HepG2 (cell line): ENCODE results near the gene SIT1. TPM values are rescaled to one million over a fixed set of nuclear protein-coding genes. Genes with fewer than 3 reads are reported as not detected.

Experiments used
- ATAC-seq: fragments of 200-7000 bp; cut with Tn5 transposase; 3 replicates; pipeline ENCODE4 v1.9.1; 2020; ENCODE audit warnings: mild to moderate bottlenecking, moderate library complexity
- BruUV-seq: library from RNA; stranded (reverse); fragments of 400-500 nt; replicated peaks from 2 replicates; lab custom pipeline; 2021; lab: Mats Ljungman, UMichigan
- CTCF ChIA-PET: fragments of 300-600 bp; formaldehyde crosslinking; extraction: SDS; loops from one replicate; lab custom pipeline; 2021; ENCODE audit warnings: low total read pairs, inconsistent platforms, low intra/inter-chr PET ratio; lab: Yijun Ruan, JAX
- POLR2A ChIA-PET: fragments of 350-600 bp; sonication (Branson Sonifier 250); formaldehyde crosslinking; loops from one replicate; lab custom pipeline; 2020; ENCODE audit warnings: antibody characterized with exemption, inconsistent platforms; lab: Yijun Ruan, JAX
- DNase-seq: peaks from one replicate; pipeline ENCODE4 v3.0.0-alpha.2; 2015; ENCODE audit warnings: low spot score
- FAIRE-seq: peaks from 3 replicates; lab custom pipeline; 2011; peaks lifted over from hg19 to GRCh38; lab: Jason Lieb, UNC
- H2AFZ ChIP-seq: one replicate; pipeline ENCODE4 v1.6.1; 2011; ENCODE audit warnings: low read length, inconsistent platforms
- H3K27ac ChIP-seq: fragments of 300-600 bp; 3 replicates; pipeline ENCODE4 v1.8.0; 2011; ENCODE audit warnings: mixed run types, mild to moderate bottlenecking, mixed read lengths, low read length, inconsistent platforms; ENCODE audit not compliant: insufficient read depth; ENCODE audit errors: extremely low read length
- H3K27me3 ChIP-seq, 2 experiments: fragments of 200-600 bp in 1 of 2; 2 replicates in 1 of 2; 3 replicates in 1 of 2; pipeline versions ENCODE4 v1.6.0 to v1.8.0; 2011; ENCODE audit warnings: low read length in 2 of 2, mild to moderate bottlenecking in 2 of 2, moderate library complexity in 2 of 2, inconsistent platforms in 1 of 2; ENCODE audit not compliant: insufficient read depth in 2 of 2, control insufficient read depth in 1 of 2
- H3K36me3 ChIP-seq, 2 experiments: fragments of 200-600 bp in 1 of 2; replicated peaks in 1 of 2; 2 replicates in 1 of 2; 3 replicates in 1 of 2; pipeline versions ENCODE4 v1.5.1 to v1.8.0; 2011; ENCODE audit warnings: low read length in 2 of 2, inconsistent platforms in 1 of 2; ENCODE audit not compliant: insufficient read depth in 2 of 2, control insufficient read depth in 1 of 2
- H3K4me1 ChIP-seq: 2 replicates; pipeline ENCODE4 v1.5.1; 2012; ENCODE audit warnings: low read length, inconsistent platforms; ENCODE audit not compliant: insufficient read depth
- H3K4me2 ChIP-seq: 2 replicates; pipeline ENCODE4 v1.6.0; 2011; ENCODE audit warnings: low read depth, low read length, inconsistent platforms
- H3K4me3 ChIP-seq, 3 experiments: fragments of 200-600 bp in 1 of 3; sonication (generic), shearing (Covaris generic) in 1 of 3; replicated peaks in 1 of 3; 2 replicates each; pipeline ENCODE4 v1.5.1; 2011 to 2016; ENCODE audit warnings: low read length in 3 of 3, inconsistent platforms in 2 of 3, low read depth in 2 of 3, mild to moderate bottlenecking in 2 of 3, control low read depth in 1 of 3, mixed read lengths in 1 of 3; ENCODE audit not compliant: insufficient read depth in 1 of 3
- H3K79me2 ChIP-seq: one replicate; pipeline ENCODE4 v1.6.1; 2011; ENCODE audit warnings: low read length, inconsistent platforms; ENCODE audit not compliant: insufficient read depth
- H3K9ac ChIP-seq: 2 replicates; pipeline ENCODE4 v1.6.0; 2011; ENCODE audit warnings: mild to moderate bottlenecking, low read depth, low read length, inconsistent platforms; ENCODE audit not compliant: insufficient read depth
- H3K9me3 ChIP-seq: 2 replicates; pipeline ENCODE4 v1.5.1; 2012; ENCODE audit warnings: mild to moderate bottlenecking, low read length
- H4K20me1 ChIP-seq: 2 replicates; pipeline ENCODE4 v1.6.0; 2011; ENCODE audit warnings: inconsistent platforms, mild to moderate bottlenecking, low read length, moderate library complexity; ENCODE audit not compliant: insufficient read depth
- AHR ChIP-seq: IDR thresholded peaks from 2 replicates; pipeline ENCODE4 v1.6.1; 2018; ENCODE audit warnings: missing genetic modification reagents, missing compliant biosample characterization
- ATRX ChIP-seq: sonication (generic); formaldehyde crosslinking; IDR thresholded peaks from 2 replicates; pipeline ENCODE4 v1.4.0; 2020; ENCODE audit warnings: missing genetic modification reagents, borderline replicate concordance
- BRD4 ChIP-seq: sonication (generic); formaldehyde crosslinking; IDR thresholded peaks from 2 replicates; pipeline ENCODE4 v1.4.0; 2020; ENCODE audit warnings: missing genetic modification reagents
- DNMT3B ChIP-seq: conservative IDR thresholded peaks from 2 replicates; pipeline ENCODE4 v1.6.1; 2016; ENCODE audit warnings: missing biosample characterization, control low read depth
- FOXK2 ChIP-seq: fragments of 450-650 bp; IDR thresholded peaks from 2 replicates; pipeline ENCODE4 v1.6.1; 2016
- GATA4 ChIP-seq: sonication (generic); IDR thresholded peaks from 2 replicates; pipeline ENCODE4 v1.6.1; 2016; ENCODE audit warnings: antibody characterized with exemption, low read depth, borderline replicate concordance
- HMGXB4 ChIP-seq, 2 experiments: sonication (generic) in 1 of 2; formaldehyde crosslinking in 1 of 2; IDR thresholded peaks; 2 replicates each; pipeline versions ENCODE4 v1.4.0 to v1.6.1; 2018 to 2020; ENCODE audit warnings: missing genetic modification reagents in 2 of 2, borderline replicate concordance in 1 of 2, low read depth in 1 of 2, mild to moderate bottlenecking in 1 of 2, missing biosample characterization in 1 of 2
- NFRKB ChIP-seq: fragments of 450-650 bp; IDR thresholded peaks from 2 replicates; pipeline ENCODE4 v1.6.1; 2017
- REPIN1 ChIP-seq: sonication (generic); formaldehyde crosslinking; IDR thresholded peaks from 2 replicates; pipeline ENCODE4 v1.8.0; 2022; ENCODE audit warnings: missing genetic modification reagents, low read depth, mild to moderate bottlenecking, borderline replicate concordance
- SNRNP70 ChIP-seq: fragments of 200-400 bp; formaldehyde crosslinking; IDR thresholded peaks from 2 replicates; pipeline ENCODE4 v1.6.1; 2017; ENCODE audit warnings: mild to moderate bottlenecking, low read depth, low read length, moderate library complexity
- SRF ChIP-seq: IDR thresholded peaks from 2 replicates; pipeline ENCODE4 v1.6.1; 2011; ENCODE audit warnings: mild to moderate bottlenecking, low read depth, low read length, moderate library complexity
- THRA ChIP-seq: sonication (generic); formaldehyde crosslinking; IDR thresholded peaks from 2 replicates; pipeline ENCODE4 v1.4.0; 2020; ENCODE audit warnings: missing genetic modification reagents, borderline replicate concordance
- THYN1 ChIP-seq: sonication (generic); formaldehyde crosslinking; IDR thresholded peaks from 2 replicates; pipeline ENCODE4 v1.8.1; 2023; ENCODE audit warnings: low read depth, mild to moderate bottlenecking, moderate library complexity, missing genetic modification reagents, borderline replicate concordance
- ZFP36 ChIP-seq: fragments of 150-350 bp; IDR thresholded peaks from 2 replicates; pipeline ENCODE4 v1.6.1; 2018; ENCODE audit warnings: borderline replicate concordance, low read length, low read depth; ENCODE audit not compliant: partially characterized antibody
- ZNF33A ChIP-seq: sonication (generic); formaldehyde crosslinking; IDR thresholded peaks from 2 replicates; pipeline ENCODE4 v1.5.1; 2020; ENCODE audit warnings: missing genetic modification reagents, mild to moderate bottlenecking, moderate library complexity, borderline replicate concordance
- ZNF33B ChIP-seq: sonication (generic); formaldehyde crosslinking; IDR thresholded peaks from 2 replicates; pipeline ENCODE4 v1.5.1; 2020; ENCODE audit warnings: mild to moderate bottlenecking, missing genetic modification reagents
- ZNF570 ChIP-seq: sonication (generic); formaldehyde crosslinking; IDR thresholded peaks from 2 replicates; pipeline ENCODE4 v1.4.0; 2020; ENCODE audit warnings: mild to moderate bottlenecking, missing genetic modification reagents, borderline replicate concordance
- ZNF616 ChIP-seq: sonication (generic); formaldehyde crosslinking; IDR thresholded peaks from 2 replicates; pipeline ENCODE4 v1.5.0; 2020; ENCODE audit warnings: low read depth, mild to moderate bottlenecking, missing genetic modification reagents
- ZNF674 ChIP-seq: sonication (generic); formaldehyde crosslinking; IDR thresholded peaks from 2 replicates; pipeline ENCODE4 v1.5.0; 2020; ENCODE audit warnings: low read depth, mild to moderate bottlenecking, missing genetic modification reagents
- ZSCAN29 ChIP-seq: sonication (generic); formaldehyde crosslinking; conservative IDR thresholded peaks from 2 replicates; pipeline ENCODE4 v1.4.0; 2020; ENCODE audit warnings: mild to moderate bottlenecking, missing genetic modification reagents
- WGBS: methylation state at CpG from one replicate; pipeline ENCODE4 v1.1.6; 2017; ENCODE audit warnings: low lambda C conversion rate; 5-methylcytosine and 5-hydroxymethylcytosine counted together
- in situ Hi-C: cut with HindIII; loops from 2 replicates; pipeline ENCODE4 v1.10.0; 2017; ENCODE audit warnings: low pct_unique_long_range_greater_than_20kb; ENCODE audit not compliant: extremely low pct_ligation_motif_present
- intact Hi-C: fragments of 100-400 bp; cut with micrococcal nuclease; formaldehyde crosslinking; loops from one replicate; pipeline ENCODE4 v1.10.0; 2022; ENCODE audit not compliant: unreplicated experiment
- polyA plus RNA-seq, 8 experiments: library from polyadenylated mRNA; depleted of rRNA in 3 of 8; stranded (reverse) in 7 of 8; unstranded in 1 of 8; fragments of >200 nt; fragmentation: Illumina TruSeq in 4 of 8; extraction: Trizol in 4 of 8; gene quantifications; 2 replicates each; pipeline versions ENCODE4 v1.2.1 to v1.2.3, GENCODE V29; 2011 to 2016; ENCODE audit warnings: low read depth in 4 of 8, missing spikeins in 1 of 8, mixed read lengths in 1 of 8; ENCODE audit not compliant: insufficient read depth in 1 of 8
- total RNA-seq, 5 experiments: library from RNA; depleted of rRNA; stranded (reverse); fragments of >200 nt; fragmentation: Illumina TruSeq; extraction: Trizol; gene quantifications; 2 replicates each; pipeline ENCODE4 v1.2.3, GENCODE V29; 2016; ENCODE audit warnings: low read depth in 1 of 5

The SIT1 gene
- total and polyA plus RNA-seq, 2 of the 13 experiments (the other 11 are each of a cell fraction or from before 2014, with no cell fraction given): 0.09 to 6.7 TPM

- 97% methylated on average over 19 of the region's 31 CpGs for WGBS
- in situ Hi-C loops: no loop called here
Measured at GRCh38 chr9:35609001-35609819, 41.5 kb downstream of the SIT1 start.

GRCh38 chr9:35608221-35608620 lies 42.5 kb downstream of the SIT1 start:
- 100% methylated on average over 2 of the region's 7 CpGs for WGBS
- FAIRE-seq (no peak), DNase-seq (no peak), ATAC-seq (no peak)
- Histone ChIP-seq H3K4me2 (no peak overlapping the region), H3K9me3 (no peaks in the 10 kb centered on the region), H4K20me1 (no peaks in the 10 kb centered on the region; the same call in 1 of the 2 replicates), H3K27me3 (peaks cover 0 to 1% of the 10 kb centered on the region in 2 experiments; a peak in 3 of 5 replicates), H3K36me3 (peaks cover 3 to 14% of the 10 kb centered on the region in 2 experiments; a peak in 3 of 5 replicates), H3K27ac (no peak overlapping the region), H2AFZ (no peak overlapping the region), H3K79me2 (peaks cover 4% of the 10 kb centered on the region), H3K4me3 (no peak overlapping the region), H3K4me1 (peaks cover 17% of the 10 kb centered on the region), H3K9ac (no peak overlapping the region)
- ChIA-PET CTCF (no interaction called here), POLR2A (interaction anchor here (0.9 kb wide), 1 partner anchor 38 kb away, joined by 3 read pairs; no protein-coding TSS in a partner anchor)
- no TSS peak for BruUV-seq
- in situ Hi-C loops: no loop called here
- intact Hi-C loops: no loop called here
- TF ChIP-seq THRA (CRISPR knock-in tag): no peak
- TF ChIP-seq ZNF33B: no peak
- no peak for TF ChIP-seq NFRKB
- TF ChIP-seq ZNF570: no peak
- TF ChIP-seq HMGXB4 (CRISPR knock-in tag; IDR thresholded peaks at IDR 0.05; ENCODE audit: borderline replicate concordance in 1 of 2, low read depth in 1 of 2): no peak
- TF ChIP-seq ZSCAN29: no peak
- TF ChIP-seq THYN1 (CRISPR knock-in tag): no peak
- TF ChIP-seq ZNF33A (CRISPR knock-in tag): no peak
- TF ChIP-seq AHR (CRISPR knock-in tag): no peak
- no peak for TF ChIP-seq ZNF674 (CRISPR knock-in tag)

More at GRCh38 chr9:35609001-35609819, 41.5 kb downstream of the SIT1 start:
- no peak for DNase-seq
- Histone ChIP-seq H3K9ac (no peak overlapping the region), H3K27me3 (peaks cover 0 to 7% of the 10 kb centered on the region in 2 experiments; a peak in 3 of 5 replicates), H3K36me3 (peaks cover 3 to 14% of the 10 kb centered on the region in 2 experiments; a peak in 3 of 5 replicates), H2AFZ (no peak overlapping the region), H3K27ac (no peak overlapping the region), H4K20me1 (no peaks in the 10 kb centered on the region; the same call in 1 of the 2 replicates), H3K4me3 (no peak overlapping the region), H3K4me2 (no peak overlapping the region), H3K4me1 (peaks cover 12% of the 10 kb centered on the region), H3K79me2 (peaks cover 4% of the 10 kb centered on the region), H3K9me3 (no peaks in the 10 kb centered on the region)
- intact Hi-C loops: no loop called here
- CTCF ChIA-PET: no interaction called here
- BruUV-seq: no TSS peak
- POLR2A ChIA-PET: no interaction called here
- TF ChIP-seq FOXK2 (no peak), SRF (no peak), REPIN1 (CRISPR knock-in tag) (no peak), ZFP36 (no peak), ATRX (CRISPR knock-in tag) (no peak), SNRNP70 (no peak), ZNF616 (CRISPR knock-in tag) (no peak), BRD4 (no peak), GATA4 (no peak), DNMT3B (CRISPR knock-in tag) (no peak)
- FAIRE-seq: no peak
- ATAC-seq: no peak
